Measurements from ENCODE around the gene SERHL2.
A peak's percentile ranks its signal among the peaks of the same experiment; 100 is the strongest.
"Not testable (repeated sequence)": the region's sequence is repeated elsewhere in the genome, so short reads cannot be mapped to it uniquely, and the experiment has no call there.

The SERHL2 gene

DNA sequence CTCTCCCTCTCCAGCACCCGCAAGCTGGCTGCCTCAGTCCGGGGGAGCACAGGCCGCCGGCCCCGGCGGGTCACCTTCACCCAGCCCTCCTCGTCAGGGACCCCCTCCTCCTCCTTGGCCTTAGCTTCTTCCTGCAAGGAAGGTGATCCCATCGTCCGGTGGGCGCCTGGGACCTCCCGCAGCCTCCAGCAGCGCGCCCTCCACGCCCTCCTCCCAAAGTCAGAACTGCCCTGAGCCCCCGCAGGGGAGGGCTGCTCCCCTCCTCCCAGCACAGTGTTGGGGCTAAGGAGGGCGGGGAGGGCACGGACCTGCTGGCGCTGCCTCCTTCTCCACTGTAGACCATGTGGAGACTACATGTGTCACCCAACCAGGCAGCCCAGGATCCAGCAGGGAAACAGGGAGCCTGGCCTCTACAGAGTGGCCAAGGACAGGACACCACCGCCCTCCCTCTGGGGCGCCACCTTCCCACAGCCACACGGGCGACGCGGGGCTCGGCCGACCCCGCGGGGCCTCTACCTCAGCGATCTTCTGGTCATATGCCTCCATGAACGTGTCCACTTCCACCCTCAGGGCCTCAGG, 22.3 kb downstream of the SERHL2 start:
- not testable (repeated sequence) for DNase-seq (ENCODE audit: low spot score)

DNA sequence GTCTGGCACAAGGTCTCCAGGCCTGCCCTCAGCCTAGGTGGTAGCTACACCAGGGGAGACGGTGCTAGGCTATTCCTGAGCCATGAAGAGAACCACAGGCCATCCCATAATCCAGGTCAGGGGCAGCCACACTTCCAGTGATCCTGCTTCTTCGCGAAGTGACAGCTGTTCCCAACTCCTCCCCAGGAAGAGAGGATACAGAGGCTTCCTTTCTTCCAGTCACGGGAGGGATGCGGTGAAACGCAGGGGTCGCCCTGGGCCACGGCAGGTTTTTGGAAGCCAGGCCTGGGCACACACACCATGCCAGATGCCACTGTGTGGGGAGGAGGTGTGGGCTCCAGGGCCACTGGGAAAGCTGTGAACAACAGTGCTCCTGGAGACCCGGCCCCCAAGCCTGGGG, 23.4 kb downstream of the SERHL2 start:
- DNase-seq (ENCODE audit: low spot score), result not testable (repeated sequence)

DNA sequence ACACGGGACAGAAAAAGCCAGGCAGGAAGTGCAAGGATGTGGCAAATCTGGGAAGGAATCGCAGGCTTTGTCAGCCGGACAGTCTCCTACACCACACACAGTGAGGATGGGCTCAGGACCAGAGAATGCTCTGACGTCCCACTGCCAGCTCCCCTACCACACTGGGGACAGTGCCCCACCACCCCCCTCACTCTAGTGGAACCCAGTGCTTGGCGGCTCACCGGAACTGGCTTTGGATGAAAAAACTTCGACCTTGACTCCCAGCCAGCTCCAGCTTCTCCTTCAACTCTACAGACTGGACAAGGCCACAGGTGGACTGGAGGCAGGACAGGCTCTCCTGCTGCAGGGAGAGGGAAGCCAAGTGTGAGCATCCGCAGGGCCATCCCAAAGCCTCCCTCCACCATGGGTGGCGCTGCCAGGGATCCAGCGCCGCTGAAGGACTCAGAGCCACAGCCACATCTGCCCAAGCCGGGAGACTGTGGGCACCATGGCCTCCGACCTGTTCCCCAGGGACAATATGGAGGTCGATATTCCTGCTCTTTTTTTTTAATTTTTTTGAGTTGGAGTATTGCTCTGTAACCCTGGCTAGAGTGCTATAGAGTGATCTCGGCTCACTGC, 24.0 kb downstream of the SERHL2 start:
- DNase-seq (ENCODE audit: low spot score), result no peak

DNA sequence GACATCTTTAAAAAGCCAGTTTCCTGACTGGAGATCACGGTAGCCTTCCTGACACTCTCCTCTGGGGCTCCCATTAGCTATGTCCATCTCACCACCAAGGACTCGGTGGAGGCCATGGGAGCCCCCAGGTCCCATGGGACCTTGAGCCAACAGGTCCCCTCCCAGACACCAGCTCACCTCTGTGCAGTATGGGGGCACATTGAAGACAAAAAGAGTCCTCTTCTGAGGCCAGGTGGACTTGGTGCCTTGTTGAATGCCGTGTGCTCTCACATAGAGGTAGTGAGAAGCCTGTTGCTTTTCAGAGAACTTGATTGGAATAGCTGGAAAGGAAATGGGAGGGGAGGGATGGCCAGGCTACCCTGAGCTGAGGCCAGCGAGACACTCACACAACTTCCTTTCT, 26.3 kb downstream of the SERHL2 start:
- not testable (repeated sequence) for DNase-seq (ENCODE audit: low spot score)

DNA sequence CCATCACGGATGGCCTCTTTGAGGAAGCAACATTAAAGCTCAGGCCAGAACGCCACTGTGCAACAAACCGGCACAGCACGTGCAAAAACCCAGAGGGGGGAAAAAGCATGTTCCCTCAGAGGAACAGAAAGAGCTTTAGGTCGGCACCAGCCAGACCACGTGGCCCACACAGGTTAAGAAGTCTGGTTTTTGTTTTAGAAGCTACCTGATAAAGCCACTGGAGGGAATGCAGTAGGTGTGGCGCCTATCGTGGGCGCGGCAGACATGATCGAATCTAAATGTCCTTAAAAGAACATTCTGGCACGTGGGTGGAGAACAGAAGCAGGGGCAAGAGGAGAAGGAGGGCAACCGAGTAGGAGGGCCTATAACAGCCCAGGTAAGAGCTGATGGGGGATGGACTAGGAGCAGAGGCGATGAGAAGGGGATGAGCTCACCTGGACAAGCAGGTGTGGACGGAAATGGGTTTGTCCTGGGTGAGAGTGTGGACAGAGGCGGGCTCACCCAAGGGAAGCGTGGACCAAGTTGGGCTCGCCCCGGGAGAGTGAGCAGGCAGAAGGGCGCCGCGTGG, 27.5 kb downstream of the SERHL2 start:
- not testable (repeated sequence) for DNase-seq (ENCODE audit: low spot score)

DNA sequence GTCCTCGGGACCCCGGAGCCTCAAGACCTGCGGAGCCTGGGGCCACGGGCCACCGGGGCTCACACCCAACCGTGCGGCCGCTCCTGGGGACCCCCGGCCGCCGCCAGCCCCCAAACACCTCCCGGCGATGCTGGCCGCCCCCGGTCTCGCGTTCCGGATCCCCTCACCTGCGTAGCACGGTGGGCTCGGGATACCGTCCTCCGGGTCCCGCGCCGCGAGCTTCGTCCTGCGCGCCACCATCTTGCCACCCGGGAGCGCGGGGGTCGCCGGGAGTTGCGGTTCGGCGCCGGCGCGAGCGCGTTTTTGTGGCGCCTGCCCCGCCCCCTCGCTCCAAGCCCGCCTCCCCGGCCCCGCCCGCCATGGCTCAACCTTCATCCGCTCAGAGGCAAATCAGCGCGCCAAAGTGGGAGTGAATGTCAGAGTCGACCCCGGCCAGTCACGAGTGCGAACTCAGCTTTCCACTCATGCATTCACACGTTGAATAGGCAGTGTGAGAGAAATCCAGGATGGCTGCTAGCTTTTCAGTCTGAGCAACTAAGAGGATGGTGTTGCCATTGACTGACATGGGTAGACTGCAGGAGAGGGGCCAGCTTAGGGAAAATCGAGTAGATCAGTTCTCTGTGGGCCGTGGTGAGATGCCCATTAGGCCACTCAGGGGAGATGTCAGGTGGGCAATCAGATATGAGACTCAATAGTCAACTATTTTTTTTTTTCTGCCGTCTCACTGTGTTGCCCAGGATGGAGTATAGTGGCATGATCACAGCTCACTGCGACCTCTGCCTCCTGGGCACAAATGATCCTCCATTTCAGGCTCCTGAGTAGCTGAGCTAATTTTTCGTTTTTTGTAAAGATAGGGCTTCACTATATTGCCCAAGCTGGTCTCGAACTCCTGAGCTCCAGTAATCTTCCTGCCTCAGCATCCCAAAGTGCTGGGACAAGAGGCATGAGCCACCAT, 28.3 kb downstream of the SERHL2 start:
- DNase-seq (ENCODE audit: low spot score), result peak; percentile 92

DNA sequence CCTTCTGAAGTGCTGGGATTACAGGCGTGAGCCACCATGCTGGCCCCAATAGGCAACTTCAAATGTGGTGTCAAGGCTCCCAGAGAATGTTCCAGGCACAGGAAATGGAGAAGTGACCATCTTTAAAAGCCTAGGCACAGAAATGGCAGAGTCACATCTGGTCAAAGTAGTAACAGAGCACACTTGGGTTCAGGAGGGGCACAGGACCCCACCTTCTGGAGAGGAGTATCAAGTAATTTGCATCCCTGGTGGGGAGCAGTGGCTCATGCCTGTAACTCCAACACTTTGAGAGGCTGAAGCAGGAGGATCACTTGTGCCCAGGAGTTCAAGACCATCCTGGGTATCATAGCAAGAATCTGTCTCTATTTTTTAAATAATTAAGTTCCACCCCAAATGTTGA, 29.2 kb downstream of the SERHL2 start:
- no peak for DNase-seq (ENCODE audit: low spot score)

DNA sequence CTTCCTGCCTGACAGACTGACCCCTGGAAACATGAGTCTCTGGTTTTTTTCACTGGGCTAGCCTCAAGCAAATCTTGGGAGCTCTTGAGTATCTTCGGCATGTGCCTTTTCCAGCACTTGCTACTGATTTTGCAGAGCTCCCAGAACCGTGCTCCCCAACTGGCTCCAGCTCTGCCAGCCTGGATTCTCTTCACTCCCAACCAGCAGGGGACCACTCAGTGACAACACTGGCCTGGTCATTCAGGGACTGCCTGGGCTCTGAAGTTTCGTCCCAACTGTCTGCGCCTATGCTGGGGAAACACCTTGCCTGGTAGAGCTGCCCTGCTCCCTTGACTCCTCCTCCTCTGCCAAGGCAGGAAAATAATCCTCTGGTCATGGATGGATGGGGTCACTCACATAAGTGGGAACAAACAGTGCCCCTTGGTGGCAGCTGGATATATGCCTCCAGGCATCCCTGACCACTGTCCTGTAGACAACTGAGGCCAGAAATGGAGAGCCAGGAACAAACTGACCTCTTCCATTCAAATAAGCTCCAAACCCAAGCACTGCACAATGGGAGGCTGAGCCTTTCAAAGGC, 30.7 kb downstream of the SERHL2 start:
- no peak for DNase-seq (ENCODE audit: low spot score)

DNA sequence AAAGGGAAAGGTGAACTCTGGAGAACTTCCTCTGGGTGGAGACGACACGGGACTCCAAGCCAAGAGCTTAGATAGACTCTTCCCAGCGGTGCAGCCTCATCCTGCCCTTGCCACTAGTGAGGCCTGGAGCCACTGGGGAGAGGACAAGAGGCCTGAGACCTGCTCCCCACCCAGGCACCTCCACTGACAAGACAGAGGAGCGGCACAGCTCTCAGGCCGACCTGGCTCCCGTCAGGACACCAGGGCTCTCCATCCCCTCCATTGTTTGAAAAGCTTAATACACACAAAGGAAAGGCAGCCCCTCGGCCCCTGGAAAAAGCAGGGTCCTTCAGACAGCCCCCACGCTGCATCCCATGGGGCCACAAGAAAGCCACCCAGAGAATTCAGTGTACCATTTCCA, 31.3 kb downstream of the SERHL2 start:
- DNase-seq (ENCODE audit: low spot score), result no peak

DNA sequence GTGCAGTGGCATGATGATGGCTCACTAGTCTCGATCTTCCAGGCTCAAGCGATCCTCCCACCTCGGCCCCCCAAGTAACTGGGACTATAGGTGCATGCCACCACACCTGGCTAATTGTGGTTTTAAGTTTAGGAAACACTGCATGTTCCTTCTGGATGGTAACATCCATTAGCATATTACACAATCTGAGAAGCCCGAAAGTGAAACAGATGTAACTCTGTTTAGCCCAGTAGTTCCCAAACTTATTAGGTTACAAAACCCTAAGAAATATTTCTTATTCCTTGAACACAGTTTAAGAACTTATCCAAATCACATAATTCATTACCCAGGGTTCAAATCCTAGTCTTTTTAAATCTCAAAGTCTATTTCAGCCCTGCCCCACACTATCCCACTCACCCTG, 32.6 kb downstream of the SERHL2 start:
- no peak for DNase-seq (ENCODE audit: low spot score)

DNA sequence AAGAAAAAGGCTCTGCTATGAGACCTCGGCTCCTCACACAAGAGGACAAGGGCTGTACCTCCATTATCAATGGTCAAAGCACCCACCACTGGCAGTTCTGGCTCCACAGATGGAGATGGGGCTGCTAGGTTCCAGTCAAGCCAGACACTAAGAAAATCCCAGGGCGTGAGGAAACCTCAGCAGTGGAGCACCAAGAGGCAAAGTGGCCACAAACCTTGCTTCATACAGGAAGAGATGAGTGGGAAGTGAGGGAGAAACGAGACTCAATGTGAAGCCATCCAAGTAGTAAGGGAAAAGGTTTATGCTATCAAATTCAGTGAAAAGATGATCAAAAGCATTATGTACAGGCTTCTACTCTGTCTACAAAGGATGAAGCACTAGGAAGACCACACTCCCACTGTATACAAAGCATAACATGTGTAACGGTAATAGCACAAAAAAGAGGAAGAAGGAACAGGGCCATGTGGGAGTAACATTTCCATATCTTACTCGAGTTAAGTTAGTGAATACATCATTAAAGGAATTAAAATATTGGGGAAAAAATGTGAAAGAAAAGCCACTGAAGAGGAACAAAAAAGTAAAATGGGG, 33.9 kb downstream of the SERHL2 start:
- DNase-seq (ENCODE audit: low spot score), result no peak

DNA sequence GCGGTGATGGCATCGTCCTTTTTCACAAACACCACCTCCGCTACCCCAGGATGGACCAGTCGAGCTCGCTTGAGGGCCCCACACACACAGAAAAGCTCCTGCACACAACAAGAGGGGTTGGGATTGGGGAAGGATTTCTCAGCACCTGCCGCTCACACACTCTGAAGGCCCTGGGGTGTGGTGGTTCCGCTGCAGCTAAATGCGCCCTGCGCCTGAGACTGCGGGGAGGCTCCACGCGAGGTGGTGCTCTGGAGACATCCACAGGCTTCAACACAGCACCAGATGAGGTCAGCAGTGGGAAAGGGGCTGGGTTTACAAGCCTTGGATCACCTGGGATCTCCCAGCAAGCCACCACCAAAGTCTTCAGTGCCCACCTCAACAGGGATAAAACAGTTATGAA, 38.2 kb downstream of the SERHL2 start:
- no peak for DNase-seq (ENCODE audit: low spot score)

DNA sequence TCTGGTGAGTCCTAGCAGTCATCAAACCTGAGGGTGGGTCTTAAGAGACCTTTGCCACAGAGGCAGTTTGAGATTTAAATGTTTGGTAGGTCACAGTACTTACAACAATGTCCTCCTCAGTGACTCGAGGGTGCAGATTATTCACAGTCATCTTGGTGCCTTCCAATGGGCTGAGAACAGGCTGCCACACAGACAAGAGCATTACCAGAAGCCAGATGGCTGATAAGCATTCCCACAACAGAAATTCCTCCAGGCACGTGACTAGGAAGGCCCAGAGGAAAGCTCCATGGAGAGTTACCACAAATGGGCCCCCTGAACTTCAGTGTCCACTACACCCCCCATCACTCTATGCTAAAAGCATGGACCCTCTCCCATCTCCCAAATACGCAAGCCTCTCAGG, 41.7 kb downstream of the SERHL2 start:
- no peak for DNase-seq (ENCODE audit: low spot score)

DNA sequence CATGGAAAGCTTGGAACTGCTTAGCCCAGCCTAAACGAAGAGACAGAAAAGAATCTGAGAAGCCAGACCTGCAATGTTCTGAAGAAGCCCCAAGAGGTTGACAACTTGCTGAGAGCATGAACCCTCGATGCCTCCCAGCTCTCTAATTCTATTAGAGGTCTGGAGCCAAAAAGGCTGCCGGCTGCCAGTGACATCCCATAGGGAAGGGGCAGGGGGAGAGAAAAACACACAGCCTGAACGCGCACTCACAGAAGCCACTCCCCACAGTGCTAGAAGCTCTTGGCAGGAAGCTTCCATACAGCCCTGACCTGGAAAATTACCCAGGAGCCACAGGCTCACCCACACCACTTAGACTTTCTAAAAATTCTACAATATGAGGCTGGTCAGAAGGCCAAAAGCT, 42.6 kb downstream of the SERHL2 start:
- DNase-seq (ENCODE audit: low spot score), result no peak

DNA sequence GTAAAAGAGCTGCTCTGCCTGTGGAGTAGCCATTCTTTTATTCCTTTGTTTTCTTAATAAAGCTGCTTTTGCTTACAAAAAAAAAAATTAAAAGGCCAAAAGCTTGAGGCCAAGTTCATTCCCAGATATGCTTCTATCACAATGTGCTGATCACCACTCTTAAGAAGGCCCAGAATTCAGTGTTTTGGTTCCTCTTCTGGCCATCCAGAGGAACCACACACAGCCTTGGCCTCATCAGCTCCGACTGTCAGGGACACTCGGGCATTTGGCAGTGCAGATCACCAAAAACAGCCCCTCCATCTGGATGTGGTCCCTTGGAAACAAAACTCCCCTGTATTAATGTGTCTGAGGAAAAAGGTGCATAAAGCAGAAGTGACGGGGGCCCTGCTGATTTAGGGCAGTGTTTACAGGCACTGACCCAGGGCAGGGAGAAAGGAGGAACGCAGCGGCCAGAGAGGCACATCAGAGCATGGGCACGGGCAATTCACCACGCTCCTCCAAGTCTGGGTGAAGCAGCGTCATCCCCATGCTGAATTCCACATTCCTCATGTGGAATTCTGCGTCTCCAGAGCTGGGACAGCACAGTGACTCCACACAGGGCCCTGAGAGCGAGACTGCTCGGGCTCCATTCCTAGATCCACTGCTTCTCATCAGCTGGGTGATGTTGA, 43.2 kb downstream of the SERHL2 start:
- no peak for DNase-seq (ENCODE audit: low spot score)

DNA sequence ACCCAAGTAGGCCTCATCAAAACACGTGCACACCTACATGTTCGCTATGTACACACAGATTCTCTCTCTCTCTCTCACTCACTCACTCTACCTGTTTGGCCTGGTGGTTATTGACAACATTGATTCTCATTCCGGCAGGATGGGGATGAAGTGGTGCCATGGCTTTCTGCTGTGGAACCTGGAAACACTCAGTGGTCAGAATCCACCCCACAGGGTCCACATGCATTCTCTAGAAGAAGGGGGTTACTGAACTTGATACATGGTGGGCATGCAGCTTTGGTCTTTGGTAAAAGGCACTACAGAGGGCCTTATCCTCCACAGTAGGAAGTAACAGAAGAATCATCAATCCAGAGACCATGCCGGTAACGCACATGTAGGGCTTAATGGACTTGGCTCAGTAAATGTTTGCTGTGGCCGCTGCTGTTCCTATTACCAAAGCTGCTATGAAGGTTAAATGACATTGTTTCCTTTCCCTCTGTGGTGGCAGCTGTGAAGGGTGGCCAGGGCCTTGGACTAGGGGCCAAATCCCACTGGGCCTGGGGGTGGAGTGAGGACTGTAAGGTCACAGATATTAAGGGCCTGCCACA, 48.2 kb downstream of the SERHL2 start:
- no peak for DNase-seq (ENCODE audit: low spot score)

DNA sequence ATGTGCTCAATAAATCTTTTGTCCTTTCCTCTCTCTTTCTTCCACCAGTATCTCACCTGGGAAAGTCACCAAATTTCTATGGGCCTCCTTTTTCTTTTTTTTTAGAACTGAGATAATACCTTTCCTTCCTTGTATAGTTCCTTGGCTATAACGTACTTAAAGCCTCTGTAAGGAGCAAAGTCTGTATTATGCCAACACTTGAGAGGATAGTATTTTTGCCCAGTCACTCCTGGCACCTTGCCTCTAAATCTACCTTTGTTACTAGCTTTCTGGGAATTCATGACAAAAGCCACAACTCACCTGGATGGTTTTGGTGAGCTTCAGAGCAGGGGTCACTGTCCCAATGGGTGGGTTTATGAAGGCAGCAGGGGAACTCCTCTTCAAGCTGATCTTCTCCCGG, 48.7 kb downstream of the SERHL2 start:
- no peak for DNase-seq (ENCODE audit: low spot score)

DNA sequence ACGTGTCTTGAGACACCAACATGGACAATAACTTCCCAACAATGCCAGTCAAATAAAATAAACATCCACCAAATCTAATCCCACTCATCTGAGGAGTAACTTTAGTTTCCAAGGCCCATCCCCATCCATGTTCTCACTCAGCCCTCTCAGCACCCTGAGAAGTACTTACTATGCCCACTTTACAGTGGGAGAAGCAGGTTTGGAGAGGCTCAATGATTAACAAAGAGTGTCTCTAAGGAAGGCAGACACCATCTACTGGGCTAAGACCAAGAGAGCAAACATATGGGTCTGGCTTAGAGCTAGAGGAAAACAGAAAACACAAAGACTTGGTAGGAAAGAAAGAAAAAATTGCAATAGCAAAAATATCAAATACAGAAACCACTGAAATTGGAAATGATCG, 49.7 kb downstream of the SERHL2 start:
- no peak for DNase-seq (ENCODE audit: low spot score)

DNA sequence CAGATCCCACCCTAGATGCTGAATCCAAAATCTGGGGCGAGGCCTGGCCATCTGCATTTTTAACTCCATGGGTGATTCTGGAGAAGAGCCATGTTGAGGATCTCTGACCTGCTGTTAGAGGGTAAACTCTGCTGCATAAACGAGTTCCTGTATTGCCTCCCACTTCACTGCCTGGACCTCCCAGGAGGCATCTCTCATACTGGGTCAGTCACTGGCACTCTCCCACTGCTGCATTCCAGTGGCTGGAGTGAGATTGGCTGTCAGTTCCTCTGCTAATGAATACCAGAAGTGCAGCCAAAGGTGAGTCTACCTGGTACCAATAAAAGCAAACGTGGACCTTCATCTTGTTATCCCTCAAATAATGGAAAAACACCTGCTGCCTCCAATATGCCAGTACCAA, 50.6 kb downstream of the SERHL2 start:
- DNase-seq (ENCODE audit: low spot score), result peak; percentile 13

DNA sequence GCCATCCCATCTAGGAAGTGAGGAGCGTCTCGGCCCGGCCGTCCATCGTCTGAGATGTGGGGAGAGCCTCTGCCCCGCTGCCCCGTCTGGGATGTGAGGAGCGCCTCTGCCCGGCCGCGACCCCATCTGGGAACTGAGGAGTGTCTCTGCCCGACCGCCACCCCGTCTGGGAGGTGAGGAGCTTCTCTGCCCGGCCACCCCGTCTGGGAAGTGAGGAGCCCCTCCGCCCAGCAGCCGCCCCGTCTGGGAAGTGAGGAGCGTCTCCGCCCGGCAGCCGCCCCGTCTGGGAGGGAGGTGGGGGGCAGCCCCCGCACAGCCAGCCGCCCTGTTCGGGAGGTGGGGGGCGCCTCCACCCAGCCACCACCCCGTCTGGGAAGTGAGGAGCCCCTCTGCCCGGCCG, 53.9 kb downstream of the SERHL2 start:
- not testable (repeated sequence) for DNase-seq (ENCODE audit: low spot score)

All from iPS-NIHi11 (cell line).